Tibial nerve (tissue), 4 donors: ENCODE data around the gene FAS. TPM values are rescaled to one million over a fixed set of nuclear protein-coding genes. Genes with fewer than 3 reads are reported as not detected.

ENCODE experiments used
- DNase-seq, 2 donors: peaks; one replicate each; pipeline ENCODE4 v3.0.0-alpha.2; 2019; ENCODE audit warnings: low spot score in 2 of 2
- H3K27ac ChIP-seq, 4 donors: fragments of 200-600 bp; sonication (generic) in 3 of 4; one replicate each; pipeline ENCODE4 v1.5.1; 2017 to 2019; ENCODE audit warnings: mild to moderate bottlenecking in 1 of 4
- H3K27me3 ChIP-seq, 2 donors: fragments of 200-600 bp; sonication (generic) in 1 of 2; one replicate each; pipeline versions ENCODE4 v1.5.1 to v1.6.0; 2017 to 2019
- H3K36me3 ChIP-seq, 3 donors: fragments of 200-600 bp; sonication (generic); one replicate each; pipeline ENCODE4 v1.5.1; 2018 to 2019
- H3K4me1 ChIP-seq, 4 donors: fragments of 200-600 bp; sonication (generic) in 3 of 4; one replicate each; pipeline ENCODE4 v1.5.1; 2017 to 2019
- H3K4me3 ChIP-seq, 4 donors: fragments of 200-600 bp; sonication (generic) in 3 of 4; one replicate each; pipeline ENCODE4 v1.5.1; 2017 to 2019; ENCODE audit warnings: mild to moderate bottlenecking in 1 of 4, moderate library complexity in 1 of 4
- H3K9me3 ChIP-seq, 4 donors: fragments of 200-600 bp; sonication (generic) in 3 of 4; one replicate each; pipeline ENCODE4 v1.5.1; 2017 to 2019
- EP300 ChIP-seq, 2 donors: sonication (generic); formaldehyde crosslinking; IDR thresholded peaks; one replicate each; pipeline ENCODE4 v1.6.1; 2017; ENCODE audit warnings: antibody characterized with exemption in 2 of 2, mild to moderate bottlenecking in 1 of 2
- POLR2A ChIP-seq, 2 donors: fragments of 450-650 bp; IDR thresholded peaks; one replicate each; pipeline ENCODE4 v1.6.1; 2017; ENCODE audit warnings: antibody characterized with exemption in 2 of 2, mild to moderate bottlenecking in 2 of 2, moderate library complexity in 2 of 2
- whole genome bisulfite sequencing, 2 donors: methylation state at CpG; one replicate each; pipeline ENCODE4 v1.1.5; 2018; 5-methylcytosine and 5-hydroxymethylcytosine counted together
- total RNA-seq, 4 donors: library from RNA; depleted of rRNA; stranded (reverse); fragments of >200 nt; gene quantifications; one replicate each; pipeline ENCODE4 v1.1.0, GENCODE V29; 2016
- TF ChIP-seq, protein P1 (sequence below), 5 experiments: fragments of 200-600 bp in 3 of 5; fragments of 450-650 bp in 2 of 5; sonication (generic) in 3 of 5; IDR thresholded peaks; one replicate each; pipeline ENCODE4 v1.5.1; 2016 to 2019; ENCODE audit warnings: antibody characterized with exemption in 5 of 5, mild to moderate bottlenecking in 3 of 5, moderate library complexity in 2 of 5

FAS gene
- total RNA-seq, 4 donors from 2014 or later: 18.4 to 32.2 (median 20.9) TPM

GRCh38 chr10:88989423-88989822 is 1.2 kb upstream of the FAS start:
- WGBS, 2 donors: 67 to 76% methylated on average over 2 of the region's 2 CpGs
- Histone ChIP-seq H3K27me3 (no peaks in the 10 kb centered on the region), H3K4me3 (peak overlapping the region in 1 of 4 donors; percentile 90), H3K9me3 (no peaks in the 10 kb centered on the region), H3K36me3 (no peaks in the 10 kb centered on the region), H3K27ac (peak overlapping the region; percentile 88 to 98 (median 97)), H3K4me1 (peaks cover 0 to 43% (median 15%) of the 10 kb centered on the region in 4 donors)
- DNase-seq: no peak
- TF ChIP-seq, protein P1, sequence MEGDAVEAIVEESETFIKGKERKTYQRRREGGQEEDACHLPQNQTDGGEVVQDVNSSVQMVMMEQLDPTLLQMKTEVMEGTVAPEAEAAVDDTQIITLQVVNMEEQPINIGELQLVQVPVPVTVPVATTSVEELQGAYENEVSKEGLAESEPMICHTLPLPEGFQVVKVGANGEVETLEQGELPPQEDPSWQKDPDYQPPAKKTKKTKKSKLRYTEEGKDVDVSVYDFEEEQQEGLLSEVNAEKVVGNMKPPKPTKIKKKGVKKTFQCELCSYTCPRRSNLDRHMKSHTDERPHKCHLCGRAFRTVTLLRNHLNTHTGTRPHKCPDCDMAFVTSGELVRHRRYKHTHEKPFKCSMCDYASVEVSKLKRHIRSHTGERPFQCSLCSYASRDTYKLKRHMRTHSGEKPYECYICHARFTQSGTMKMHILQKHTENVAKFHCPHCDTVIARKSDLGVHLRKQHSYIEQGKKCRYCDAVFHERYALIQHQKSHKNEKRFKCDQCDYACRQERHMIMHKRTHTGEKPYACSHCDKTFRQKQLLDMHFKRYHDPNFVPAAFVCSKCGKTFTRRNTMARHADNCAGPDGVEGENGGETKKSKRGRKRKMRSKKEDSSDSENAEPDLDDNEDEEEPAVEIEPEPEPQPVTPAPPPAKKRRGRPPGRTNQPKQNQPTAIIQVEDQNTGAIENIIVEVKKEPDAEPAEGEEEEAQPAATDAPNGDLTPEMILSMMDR (IDR thresholded peaks at IDR 0.05): no peak
- no peak for TF ChIP-seq EP300 (IDR thresholded peaks at IDR 0.05)
- no peak for TF ChIP-seq POLR2A (IDR thresholded peaks at IDR 0.05)

GRCh38 chr10:88989824-88990383 is 694 bp upstream of the FAS start:
- H3K27ac ChIP-seq: peak overlapping the region; percentile 88 to 98 (median 97)
- WGBS, 2 donors: 27 to 32% methylated on average over 8 of the region's 8 CpGs
- TF ChIP-seq, protein P1 (IDR thresholded peaks at IDR 0.05): no peak
- TF ChIP-seq EP300 (IDR thresholded peaks at IDR 0.05) (no peak), POLR2A (IDR thresholded peaks at IDR 0.05) (no peak)
- no peaks in the 10 kb centered on the region for H3K36me3 ChIP-seq
- peak overlapping the region; percentile 72 to 90 (median 86) for H3K4me3 ChIP-seq
- H3K9me3 ChIP-seq: no peaks in the 10 kb centered on the region
- peaks cover 0 to 46% (median 16%) of the 10 kb centered on the region in 4 donors for H3K4me1 ChIP-seq
- no peaks in the 10 kb centered on the region for H3K27me3 ChIP-seq
- DNase-seq: peak in 1 of 2 donors; percentile 52

- TF ChIP-seq, protein P1 (IDR thresholded peaks at IDR 0.05): peak in 2 of 5 experiments; percentile 7 to 51
- TF ChIP-seq EP300 (IDR thresholded peaks at IDR 0.05) (peak in 1 of 2 donors; percentile 78), POLR2A (IDR thresholded peaks at IDR 0.05) (peak in 1 of 2 donors; percentile 57)
- Histone ChIP-seq H3K27me3 (no peaks in the 10 kb centered on the region), H3K9me3 (no peaks in the 10 kb centered on the region), H3K36me3 (no peaks in the 10 kb centered on the region), H3K4me1 (peaks cover 0 to 59% (median 16%) of the 10 kb centered on the region in 4 donors), H3K27ac (peak overlapping the region; percentile 88 to 98 (median 97)), H3K4me3 (peak overlapping the region; percentile 72 to 90 (median 86))
- WGBS, 2 donors: 0% methylated on average over 30 to 38 of the region's 38 CpGs
- DNase-seq: peak; percentile 65 to 72
These were observed 732 bp downstream of the FAS start for GRCh38 chr10:88991161-88991898.

GRCh38 chr10:88991899-88992320 is 1.3 kb downstream of the FAS start:
- Histone ChIP-seq H3K36me3 (no peaks in the 10 kb centered on the region), H3K4me3 (peak overlapping the region; percentile 72 to 90 (median 86)), H3K27ac (peak overlapping the region; percentile 88 to 98 (median 97)), H3K4me1 (peaks cover 0 to 63% (median 18%) of the 10 kb centered on the region in 4 donors), H3K27me3 (no peaks in the 10 kb centered on the region), H3K9me3 (no peaks in the 10 kb centered on the region)
- WGBS, 2 donors: 9 to 15% methylated on average over 6 of the region's 6 CpGs
- DNase-seq: no peak
- TF ChIP-seq EP300 (IDR thresholded peaks at IDR 0.05) (no peak), POLR2A (IDR thresholded peaks at IDR 0.05) (no peak)

DNA sequence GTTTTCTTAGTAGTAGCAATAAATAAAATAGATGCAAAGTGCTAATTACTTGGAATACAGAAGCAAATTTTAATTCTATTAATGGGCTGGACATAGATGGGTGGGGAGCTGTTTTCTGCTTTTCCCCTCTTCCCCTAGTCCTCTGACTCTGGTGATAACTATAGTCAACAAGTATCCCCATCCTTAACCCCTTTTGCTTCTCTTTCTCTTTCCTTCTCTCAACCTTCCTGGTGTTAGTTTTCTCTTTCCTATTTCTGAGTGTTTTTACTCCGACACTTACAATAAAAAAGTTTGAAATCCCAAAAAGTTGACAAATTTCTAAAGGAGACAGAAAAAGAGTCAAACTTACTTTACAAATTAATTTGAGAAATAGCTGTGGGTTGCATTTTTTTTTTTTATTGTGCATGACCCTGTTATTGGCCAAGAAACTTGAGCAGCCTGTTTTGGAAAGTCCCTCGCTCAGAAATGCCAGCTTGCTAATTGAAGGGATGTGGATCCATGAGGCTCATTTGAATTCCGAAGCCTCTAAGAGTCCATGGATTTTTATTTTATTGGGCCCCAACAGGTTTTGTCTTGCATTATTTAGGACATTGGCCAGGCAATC is 2.4 kb downstream of the FAS start:
- peak overlapping the region; percentile 31 to 98 (median 97) for H3K27ac ChIP-seq
- no peaks in the 10 kb centered on the region for H3K9me3 ChIP-seq
- no peaks in the 10 kb centered on the region for H3K36me3 ChIP-seq
- 36 to 53% methylated on average over 3 of the region's 3 CpGs for WGBS, 2 donors
- TF ChIP-seq EP300 (IDR thresholded peaks at IDR 0.05): peak in 1 of 2 donors; percentile 6
- TF ChIP-seq, protein P1 (IDR thresholded peaks at IDR 0.05): no peak
- no peaks in the 10 kb centered on the region for H3K27me3 ChIP-seq
- peaks cover 0 to 67% (median 18%) of the 10 kb centered on the region in 4 donors for H3K4me1 ChIP-seq
- DNase-seq: no peak
- H3K4me3 ChIP-seq: peak overlapping the region in 3 of 4 donors; percentile 72 to 90 (median 87)
